Measurements from ENCODE around the gene FAM13A. TPM values are rescaled to one million over a fixed set of nuclear protein-coding genes. Genes with fewer than 3 reads are reported as not detected.

Gene FAM13A
- total and polyA plus RNA-seq, 10 of the 15 experiments (the other 5 are each of a cell fraction or from before 2014, with no cell fraction given): 0.05 to 1.8 (median 0.27) TPM; not detected in 1

DNA sequence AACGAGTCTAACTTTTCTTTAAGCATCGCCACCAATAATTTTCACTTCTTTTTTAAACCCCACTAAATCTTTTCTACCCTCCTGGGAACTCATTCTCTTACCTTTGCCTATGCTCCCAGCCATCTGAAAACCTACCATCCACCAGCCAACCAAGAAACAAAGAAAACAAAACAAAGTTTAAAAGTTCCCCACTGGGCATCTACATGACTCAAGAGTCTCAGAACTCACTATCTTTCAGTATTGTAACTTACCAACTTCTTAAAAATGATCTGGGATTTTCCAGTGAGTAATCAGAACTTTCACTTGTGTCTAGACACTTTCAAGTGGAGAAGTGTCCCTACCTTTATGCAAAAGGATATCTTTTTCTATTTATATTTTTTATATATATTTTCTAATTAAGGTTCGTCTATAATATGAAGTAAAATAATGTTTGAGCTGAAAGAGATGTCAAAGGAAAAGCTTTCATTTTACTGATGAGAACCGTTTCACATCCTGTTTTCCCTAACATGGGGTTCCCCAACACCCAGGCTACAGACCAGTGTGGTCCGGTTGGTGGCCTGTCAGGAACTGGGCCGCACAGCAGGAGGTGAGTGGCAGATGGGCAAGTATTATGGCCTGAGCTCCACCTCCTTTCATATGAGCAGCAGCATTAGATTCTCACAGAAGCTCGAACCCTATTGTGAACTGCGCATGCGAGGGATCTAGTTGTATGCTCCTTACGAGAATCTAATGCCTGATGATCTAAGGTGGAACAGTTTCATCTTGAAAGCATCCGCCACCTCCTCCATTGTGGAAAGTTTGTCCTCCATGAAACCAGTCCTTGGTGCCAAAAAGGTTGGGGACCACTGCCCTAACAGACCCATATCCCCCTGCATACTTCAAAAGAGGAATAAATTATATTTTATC, 44.5 kb upstream of the FAM13A start (continued):
- TF ChIP-seq, protein P1, sequence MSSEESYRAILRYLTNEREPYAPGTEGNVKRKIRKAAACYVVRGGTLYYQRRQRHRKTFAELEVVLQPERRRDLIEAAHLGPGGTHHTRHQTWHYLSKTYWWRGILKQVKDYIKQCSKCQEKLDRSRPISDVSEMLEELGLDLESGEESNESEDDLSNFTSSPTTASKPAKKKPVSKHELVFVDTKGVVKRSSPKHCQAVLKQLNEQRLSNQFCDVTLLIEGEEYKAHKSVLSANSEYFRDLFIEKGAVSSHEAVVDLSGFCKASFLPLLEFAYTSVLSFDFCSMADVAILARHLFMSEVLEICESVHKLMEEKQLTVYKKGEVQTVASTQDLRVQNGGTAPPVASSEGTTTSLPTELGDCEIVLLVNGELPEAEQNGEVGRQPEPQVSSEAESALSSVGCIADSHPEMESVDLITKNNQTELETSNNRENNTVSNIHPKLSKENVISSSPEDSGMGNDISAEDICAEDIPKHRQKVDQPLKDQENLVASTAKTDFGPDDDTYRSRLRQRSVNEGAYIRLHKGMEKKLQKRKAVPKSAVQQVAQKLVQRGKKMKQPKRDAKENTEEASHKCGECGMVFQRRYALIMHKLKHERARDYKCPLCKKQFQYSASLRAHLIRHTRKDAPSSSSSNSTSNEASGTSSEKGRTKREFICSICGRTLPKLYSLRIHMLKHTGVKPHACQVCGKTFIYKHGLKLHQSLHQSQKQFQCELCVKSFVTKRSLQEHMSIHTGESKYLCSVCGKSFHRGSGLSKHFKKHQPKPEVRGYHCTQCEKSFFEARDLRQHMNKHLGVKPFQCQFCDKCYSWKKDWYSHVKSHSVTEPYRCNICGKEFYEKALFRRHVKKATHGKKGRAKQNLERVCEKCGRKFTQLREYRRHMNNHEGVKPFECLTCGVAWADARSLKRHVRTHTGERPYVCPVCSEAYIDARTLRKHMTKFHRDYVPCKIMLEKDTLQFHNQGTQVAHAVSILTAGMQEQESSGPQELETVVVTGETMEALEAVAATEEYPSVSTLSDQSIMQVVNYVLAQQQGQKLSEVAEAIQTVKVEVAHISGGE (CRISPR knock-in tag; IDR thresholded peaks at IDR 0.05): no peak
- TF ChIP-seq RFX5 (IDR thresholded peaks at IDR 0.05; ENCODE audit: low read depth, low read length): no peak
- no peak for TF ChIP-seq STAT1 (conservative IDR thresholded peaks at IDR 0.05)
- TF ChIP-seq SUPT20H (IDR thresholded peaks at IDR 0.05; ENCODE audit: borderline replicate concordance, control insufficient read depth, low read depth, low read length): no peak
- no peak for TF ChIP-seq ZNF622 (IDR thresholded peaks at IDR 0.05)
- 0 out of 2 replicates have a peak, but pooled peaks have one; percentile 16 for TF ChIP-seq BMI1 (IDR thresholded peaks at IDR 0.05; ENCODE audit: borderline replicate concordance)
- TF ChIP-seq, protein P2, sequence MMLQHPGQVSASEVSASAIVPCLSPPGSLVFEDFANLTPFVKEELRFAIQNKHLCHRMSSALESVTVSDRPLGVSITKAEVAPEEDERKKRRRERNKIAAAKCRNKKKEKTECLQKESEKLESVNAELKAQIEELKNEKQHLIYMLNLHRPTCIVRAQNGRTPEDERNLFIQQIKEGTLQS (IDR thresholded peaks at IDR 0.05; ENCODE audit: borderline replicate concordance, extremely low read depth, low read depth, low read length): no peak
- TF ChIP-seq, protein P3, sequence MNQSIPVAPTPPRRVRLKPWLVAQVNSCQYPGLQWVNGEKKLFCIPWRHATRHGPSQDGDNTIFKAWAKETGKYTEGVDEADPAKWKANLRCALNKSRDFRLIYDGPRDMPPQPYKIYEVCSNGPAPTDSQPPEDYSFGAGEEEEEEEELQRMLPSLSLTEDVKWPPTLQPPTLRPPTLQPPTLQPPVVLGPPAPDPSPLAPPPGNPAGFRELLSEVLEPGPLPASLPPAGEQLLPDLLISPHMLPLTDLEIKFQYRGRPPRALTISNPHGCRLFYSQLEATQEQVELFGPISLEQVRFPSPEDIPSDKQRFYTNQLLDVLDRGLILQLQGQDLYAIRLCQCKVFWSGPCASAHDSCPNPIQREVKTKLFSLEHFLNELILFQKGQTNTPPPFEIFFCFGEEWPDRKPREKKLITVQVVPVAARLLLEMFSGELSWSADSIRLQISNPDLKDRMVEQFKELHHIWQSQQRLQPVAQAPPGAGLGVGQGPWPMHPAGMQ (IDR thresholded peaks at IDR 0.05; ENCODE audit: borderline replicate concordance): no peak
- TF ChIP-seq, protein P4, sequence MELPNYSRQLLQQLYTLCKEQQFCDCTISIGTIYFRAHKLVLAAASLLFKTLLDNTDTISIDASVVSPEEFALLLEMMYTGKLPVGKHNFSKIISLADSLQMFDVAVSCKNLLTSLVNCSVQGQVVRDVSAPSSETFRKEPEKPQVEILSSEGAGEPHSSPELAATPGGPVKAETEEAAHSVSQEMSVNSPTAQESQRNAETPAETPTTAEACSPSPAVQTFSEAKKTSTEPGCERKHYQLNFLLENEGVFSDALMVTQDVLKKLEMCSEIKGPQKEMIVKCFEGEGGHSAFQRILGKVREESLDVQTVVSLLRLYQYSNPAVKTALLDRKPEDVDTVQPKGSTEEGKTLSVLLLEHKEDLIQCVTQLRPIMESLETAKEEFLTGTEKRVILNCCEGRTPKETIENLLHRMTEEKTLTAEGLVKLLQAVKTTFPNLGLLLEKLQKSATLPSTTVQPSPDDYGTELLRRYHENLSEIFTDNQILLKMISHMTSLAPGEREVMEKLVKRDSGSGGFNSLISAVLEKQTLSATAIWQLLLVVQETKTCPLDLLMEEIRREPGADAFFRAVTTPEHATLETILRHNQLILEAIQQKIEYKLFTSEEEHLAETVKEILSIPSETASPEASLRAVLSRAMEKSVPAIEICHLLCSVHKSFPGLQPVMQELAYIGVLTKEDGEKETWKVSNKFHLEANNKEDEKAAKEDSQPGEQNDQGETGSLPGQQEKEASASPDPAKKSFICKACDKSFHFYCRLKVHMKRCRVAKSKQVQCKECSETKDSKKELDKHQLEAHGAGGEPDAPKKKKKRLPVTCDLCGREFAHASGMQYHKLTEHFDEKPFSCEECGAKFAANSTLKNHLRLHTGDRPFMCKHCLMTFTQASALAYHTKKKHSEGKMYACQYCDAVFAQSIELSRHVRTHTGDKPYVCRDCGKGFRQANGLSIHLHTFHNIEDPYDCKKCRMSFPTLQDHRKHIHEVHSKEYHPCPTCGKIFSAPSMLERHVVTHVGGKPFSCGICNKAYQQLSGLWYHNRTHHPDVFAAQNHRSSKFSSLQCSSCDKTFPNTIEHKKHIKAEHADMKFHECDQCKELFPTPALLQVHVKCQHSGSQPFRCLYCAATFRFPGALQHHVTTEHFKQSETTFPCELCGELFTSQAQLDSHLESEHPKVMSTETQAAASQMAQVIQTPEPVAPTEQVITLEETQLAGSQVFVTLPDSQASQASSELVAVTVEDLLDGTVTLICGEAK (IDR thresholded peaks at IDR 0.05; ENCODE audit: borderline replicate concordance): 0 out of 2 replicates have a peak, but pooled peaks have one; percentile 10
- TF ChIP-seq, protein P5, sequence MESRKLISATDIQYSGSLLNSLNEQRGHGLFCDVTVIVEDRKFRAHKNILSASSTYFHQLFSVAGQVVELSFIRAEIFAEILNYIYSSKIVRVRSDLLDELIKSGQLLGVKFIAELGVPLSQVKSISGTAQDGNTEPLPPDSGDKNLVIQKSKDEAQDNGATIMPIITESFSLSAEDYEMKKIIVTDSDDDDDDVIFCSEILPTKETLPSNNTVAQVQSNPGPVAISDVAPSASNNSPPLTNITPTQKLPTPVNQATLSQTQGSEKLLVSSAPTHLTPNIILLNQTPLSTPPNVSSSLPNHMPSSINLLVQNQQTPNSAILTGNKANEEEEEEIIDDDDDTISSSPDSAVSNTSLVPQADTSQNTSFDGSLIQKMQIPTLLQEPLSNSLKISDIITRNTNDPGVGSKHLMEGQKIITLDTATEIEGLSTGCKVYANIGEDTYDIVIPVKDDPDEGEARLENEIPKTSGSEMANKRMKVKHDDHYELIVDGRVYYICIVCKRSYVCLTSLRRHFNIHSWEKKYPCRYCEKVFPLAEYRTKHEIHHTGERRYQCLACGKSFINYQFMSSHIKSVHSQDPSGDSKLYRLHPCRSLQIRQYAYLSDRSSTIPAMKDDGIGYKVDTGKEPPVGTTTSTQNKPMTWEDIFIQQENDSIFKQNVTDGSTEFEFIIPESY (IDR thresholded peaks at IDR 0.05): 0 out of 2 replicates have a peak, but pooled peaks have one; percentile 14
- TF ChIP-seq CHD4 (IDR thresholded peaks at IDR 0.05): no peak
- TF ChIP-seq, protein P6, sequence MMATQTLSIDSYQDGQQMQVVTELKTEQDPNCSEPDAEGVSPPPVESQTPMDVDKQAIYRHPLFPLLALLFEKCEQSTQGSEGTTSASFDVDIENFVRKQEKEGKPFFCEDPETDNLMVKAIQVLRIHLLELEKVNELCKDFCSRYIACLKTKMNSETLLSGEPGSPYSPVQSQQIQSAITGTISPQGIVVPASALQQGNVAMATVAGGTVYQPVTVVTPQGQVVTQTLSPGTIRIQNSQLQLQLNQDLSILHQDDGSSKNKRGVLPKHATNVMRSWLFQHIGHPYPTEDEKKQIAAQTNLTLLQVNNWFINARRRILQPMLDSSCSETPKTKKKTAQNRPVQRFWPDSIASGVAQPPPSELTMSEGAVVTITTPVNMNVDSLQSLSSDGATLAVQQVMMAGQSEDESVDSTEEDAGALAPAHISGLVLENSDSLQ (IDR thresholded peaks at IDR 0.05): peak; percentile 95
- 0 out of 2 replicates have a peak, but pooled peaks have one; percentile 31 for TF ChIP-seq TBL1XR1 (IDR thresholded peaks at IDR 0.05; ENCODE audit: low read depth, low read length)
- no peak for TF ChIP-seq POLR2A (IDR thresholded peaks at IDR 0.05; ENCODE audit: low read depth, low read length)
- no peak for TF ChIP-seq JUND (IDR thresholded peaks at IDR 0.05; ENCODE audit: low read depth, low read length)

Measured in GM12878 (cell line).